Measurements from ENCODE around the gene ALG3.

- TF ChIP-seq REST (IDR thresholded peaks at IDR 0.05; ENCODE audit: low read depth) (no peak), YY1 (IDR thresholded peaks at IDR 0.05; ENCODE audit: low read depth) (peak; percentile 49; the same call in 1 of the 2 replicates), CREB1 (IDR thresholded peaks at IDR 0.05; ENCODE audit: low read depth) (no peak), FOXM1 (IDR thresholded peaks at IDR 0.05; ENCODE audit: borderline replicate concordance, low read depth) (no peak), CEBPB (IDR thresholded peaks at IDR 0.05) (peak; percentile 33; the same call in 1 of the 2 replicates), ZBTB7A (IDR thresholded peaks at IDR 0.05; ENCODE audit: low read depth) (0 out of 2 replicates have a peak, but pooled peaks have one; percentile 51), MAX (IDR thresholded peaks at IDR 0.05) (peak; percentile 68), RAD21 (IDR thresholded peaks at IDR 0.05; ENCODE audit: low read depth) (peak; percentile 43; the same call in 1 of the 2 replicates), EP300 (IDR thresholded peaks at IDR 0.05; ENCODE audit: borderline replicate concordance) (peak; percentile 40; the same call in 1 of the 2 replicates), NFIC (IDR thresholded peaks at IDR 0.05) (peak; percentile 95)
These were observed 14.5 kb downstream of the ALG3 start for GRCh38 chr3:184234224-184234623.

All from Ishikawa (cell line).